Fibroblast of lung (primary cell): Measurements from ENCODE around the gene SCN4A. TPM values are rescaled to one million over a fixed set of nuclear protein-coding genes. Genes with fewer than 3 reads are reported as not detected.

ENCODE experiments used
- DNase-seq, 2 donors: peaks; one replicate each; pipeline versions ENCODE4 v3.0.0 to v3.0.0-alpha.2; 2010; ENCODE audit warnings: low read depth in 2 of 2
- H2AFZ ChIP-seq: 2 replicates; pipeline ENCODE4 v1.5.1; 2012; ENCODE audit warnings: low read length, control low read depth, inconsistent platforms
- H3K27ac ChIP-seq: 2 replicates; pipeline ENCODE4 v1.5.1; 2011; ENCODE audit warnings: low read length, control low read depth; ENCODE audit not compliant: insufficient read depth
- H3K27me3 ChIP-seq: 2 replicates; pipeline ENCODE4 v1.5.1; 2011; ENCODE audit warnings: mild to moderate bottlenecking, low read length; ENCODE audit not compliant: control insufficient read depth, insufficient read depth
- H3K36me3 ChIP-seq: 2 replicates; pipeline ENCODE4 v1.5.1; 2011; ENCODE audit warnings: low read length; ENCODE audit not compliant: control insufficient read depth, insufficient read depth
- H3K4me1 ChIP-seq: 2 replicates; pipeline ENCODE4 v1.5.1; 2011; ENCODE audit warnings: low read length; ENCODE audit not compliant: control insufficient read depth, insufficient read depth; ENCODE audit errors: extremely low read depth
- H3K4me2 ChIP-seq: 2 replicates; pipeline ENCODE4 v1.5.1; 2011; ENCODE audit warnings: low read length, control low read depth; ENCODE audit not compliant: insufficient read depth; ENCODE audit errors: extremely low read depth
- H3K4me3 ChIP-seq, 4 experiments: fragments of 200-600 bp in 1 of 4; sonication (generic) in 1 of 4; replicated peaks in 1 of 4; 2 replicates each; pipeline ENCODE4 v1.5.1; 2011 to 2016; ENCODE audit warnings: low read length in 4 of 4, low read depth in 3 of 4, mild to moderate bottlenecking in 3 of 4, control low read depth in 2 of 4, inconsistent platforms in 1 of 4, mixed read lengths in 1 of 4; ENCODE audit not compliant: insufficient read depth in 1 of 4; ENCODE audit errors: control extremely low read depth in 1 of 4
- H3K79me2 ChIP-seq: 2 replicates; pipeline ENCODE4 v1.5.1; 2012; ENCODE audit warnings: mild to moderate bottlenecking, low read length, inconsistent platforms; ENCODE audit not compliant: control insufficient read depth, insufficient read depth
- H3K9ac ChIP-seq: 2 replicates; pipeline ENCODE4 v1.5.1; 2011; ENCODE audit warnings: mild to moderate bottlenecking, low read length, control low read depth; ENCODE audit not compliant: insufficient read depth
- H3K9me3 ChIP-seq: 2 replicates; pipeline ENCODE4 v1.5.1; 2012; ENCODE audit warnings: low read depth, low read length; ENCODE audit not compliant: control insufficient read depth, insufficient read depth
- H4K20me1 ChIP-seq: 2 replicates; pipeline ENCODE4 v1.5.1; 2011; ENCODE audit warnings: low read length; ENCODE audit not compliant: control insufficient read depth, insufficient read depth; ENCODE audit errors: extremely low read depth
- EZH2 ChIP-seq: IDR thresholded peaks from 2 replicates; pipeline ENCODE4 v1.5.1; 2012; ENCODE audit warnings: low read length, control low read depth, mild to moderate bottlenecking; ENCODE audit errors: missing control alignments
- polyA plus RNA-seq, 2 donors: library from polyadenylated mRNA; depleted of rRNA in 1 of 2; stranded (reverse) in 1 of 2; unstranded in 1 of 2; fragments of >200 nt; gene quantifications; 2 replicates each; pipeline ENCODE4 v1.2.1, GENCODE V29; 2011 to 2012; ENCODE audit warnings: missing spikeins in 1 of 2
- total RNA-seq: library from RNA; depleted of rRNA; stranded (reverse); fragments of >200 nt; gene quantifications from 2 replicates; pipeline ENCODE4 v1.2.1, GENCODE V29; 2014
- TF ChIP-seq, protein P1 (sequence below), 2 donors: IDR thresholded peaks in 1 of 2; conservative IDR thresholded peaks in 1 of 2; 1 replicate in 1 of 2; 2 replicates in 1 of 2; pipeline ENCODE4 v1.5.1; 2011 to 2012; ENCODE audit warnings: low read length in 2 of 2, control low read depth in 1 of 2, inconsistent platforms in 1 of 2, low read depth in 1 of 2, mild to moderate bottlenecking in 1 of 2

Gene SCN4A
- total and polyA plus RNA-seq, 2 donors (not counting 1 experiment from before 2014, with no cell fraction given): 0.83 TPM; not detected in 1

DNA sequence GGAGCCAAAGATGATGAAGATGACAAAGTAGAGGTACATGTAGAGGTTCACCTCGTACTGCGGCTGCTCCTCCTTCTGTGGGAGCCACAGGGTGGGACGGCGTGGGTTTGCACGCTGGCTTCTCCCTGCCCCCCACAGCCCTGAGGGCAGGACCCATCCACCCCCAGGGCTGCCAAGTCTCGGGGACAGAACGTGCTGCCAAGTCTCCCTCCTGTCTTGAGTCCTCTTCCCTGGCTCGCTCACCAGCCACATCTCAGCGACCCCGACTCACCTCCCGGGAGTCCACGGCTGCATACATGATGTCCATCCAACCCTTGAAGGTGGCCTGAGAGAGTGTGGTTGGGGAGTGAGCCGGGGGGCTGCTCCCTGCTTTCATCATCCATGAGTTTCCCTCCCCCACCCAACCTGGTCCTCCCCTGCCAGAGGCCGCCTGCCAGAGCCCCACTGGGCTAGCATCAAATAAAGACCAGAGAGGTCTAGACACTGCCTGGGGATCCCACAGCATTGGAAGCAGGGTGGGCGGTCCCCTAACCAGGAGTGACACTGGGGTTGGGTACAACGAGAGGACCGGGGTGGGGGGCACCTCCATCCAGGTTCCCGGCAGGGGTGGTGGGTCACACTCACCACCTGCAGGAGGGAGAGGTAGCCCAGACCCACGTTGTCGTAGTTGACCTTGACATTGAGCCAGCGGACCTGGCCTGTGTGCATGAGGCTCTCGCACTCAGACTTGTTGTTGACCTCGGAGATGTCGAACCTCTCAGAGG is 27.8 kb downstream of the SCN4A start:
- TF ChIP-seq, protein P1, sequence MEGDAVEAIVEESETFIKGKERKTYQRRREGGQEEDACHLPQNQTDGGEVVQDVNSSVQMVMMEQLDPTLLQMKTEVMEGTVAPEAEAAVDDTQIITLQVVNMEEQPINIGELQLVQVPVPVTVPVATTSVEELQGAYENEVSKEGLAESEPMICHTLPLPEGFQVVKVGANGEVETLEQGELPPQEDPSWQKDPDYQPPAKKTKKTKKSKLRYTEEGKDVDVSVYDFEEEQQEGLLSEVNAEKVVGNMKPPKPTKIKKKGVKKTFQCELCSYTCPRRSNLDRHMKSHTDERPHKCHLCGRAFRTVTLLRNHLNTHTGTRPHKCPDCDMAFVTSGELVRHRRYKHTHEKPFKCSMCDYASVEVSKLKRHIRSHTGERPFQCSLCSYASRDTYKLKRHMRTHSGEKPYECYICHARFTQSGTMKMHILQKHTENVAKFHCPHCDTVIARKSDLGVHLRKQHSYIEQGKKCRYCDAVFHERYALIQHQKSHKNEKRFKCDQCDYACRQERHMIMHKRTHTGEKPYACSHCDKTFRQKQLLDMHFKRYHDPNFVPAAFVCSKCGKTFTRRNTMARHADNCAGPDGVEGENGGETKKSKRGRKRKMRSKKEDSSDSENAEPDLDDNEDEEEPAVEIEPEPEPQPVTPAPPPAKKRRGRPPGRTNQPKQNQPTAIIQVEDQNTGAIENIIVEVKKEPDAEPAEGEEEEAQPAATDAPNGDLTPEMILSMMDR (conservative IDR thresholded peaks at IDR 0.05 in 1 of 2, IDR thresholded peaks at IDR 0.05 in 1 of 2; ENCODE audit: low read depth in 1 of 2, low read length in 2 of 2): no peak
- no peak for TF ChIP-seq EZH2
- H3K9ac ChIP-seq: no peak overlapping the region
- no peak overlapping the region for H2AFZ ChIP-seq
- no peak overlapping the region for H3K4me2 ChIP-seq
- H3K4me1 ChIP-seq: no peaks in the 10 kb centered on the region
- H3K79me2 ChIP-seq: no peaks in the 10 kb centered on the region
- no peaks in the 10 kb centered on the region for H3K36me3 ChIP-seq
- H4K20me1 ChIP-seq: no peaks in the 10 kb centered on the region
- DNase-seq: no peak
- no peaks in the 10 kb centered on the region for H3K9me3 ChIP-seq
- no peak overlapping the region for H3K27ac ChIP-seq
- H3K27me3 ChIP-seq: no peaks in the 10 kb centered on the region
- no peak overlapping the region for H3K4me3 ChIP-seq

DNA sequence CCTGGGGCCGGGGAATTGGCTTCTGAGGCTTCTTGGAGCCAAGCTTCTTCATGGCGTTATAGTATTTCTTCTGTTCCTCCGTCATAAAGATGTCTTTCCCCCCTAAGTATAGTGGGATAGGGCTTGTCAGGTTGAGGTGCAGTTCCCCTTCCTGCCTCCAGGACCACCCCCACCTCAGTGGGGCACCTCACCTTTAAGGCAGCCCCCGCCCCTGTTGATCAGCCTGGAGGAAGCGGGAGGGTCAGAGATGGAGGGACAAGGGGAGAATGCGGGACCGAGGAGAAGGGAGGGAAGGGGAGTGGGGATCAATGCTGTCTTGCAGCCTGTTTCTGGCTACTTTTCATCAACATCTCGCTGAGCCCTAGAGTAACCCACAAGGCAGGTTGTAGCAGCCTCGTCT is 29.0 kb downstream of the SCN4A start:
- H3K36me3 ChIP-seq: no peaks in the 10 kb centered on the region
- no peak overlapping the region for H3K9ac ChIP-seq
- no peaks in the 10 kb centered on the region for H3K4me1 ChIP-seq
- DNase-seq: no peak
- TF ChIP-seq, protein P1 (conservative IDR thresholded peaks at IDR 0.05 in 1 of 2, IDR thresholded peaks at IDR 0.05 in 1 of 2; ENCODE audit: low read depth in 1 of 2, low read length in 2 of 2): peak in 1 of 2 donors; percentile 13
- no peak for TF ChIP-seq EZH2
- H3K27me3 ChIP-seq: no peaks in the 10 kb centered on the region
- no peak overlapping the region for H3K27ac ChIP-seq
- H3K4me2 ChIP-seq: no peak overlapping the region
- no peaks in the 10 kb centered on the region for H3K79me2 ChIP-seq
- H3K4me3 ChIP-seq: no peak overlapping the region
- no peaks in the 10 kb centered on the region for H3K9me3 ChIP-seq
- no peak overlapping the region for H2AFZ ChIP-seq
- no peaks in the 10 kb centered on the region for H4K20me1 ChIP-seq

DNA sequence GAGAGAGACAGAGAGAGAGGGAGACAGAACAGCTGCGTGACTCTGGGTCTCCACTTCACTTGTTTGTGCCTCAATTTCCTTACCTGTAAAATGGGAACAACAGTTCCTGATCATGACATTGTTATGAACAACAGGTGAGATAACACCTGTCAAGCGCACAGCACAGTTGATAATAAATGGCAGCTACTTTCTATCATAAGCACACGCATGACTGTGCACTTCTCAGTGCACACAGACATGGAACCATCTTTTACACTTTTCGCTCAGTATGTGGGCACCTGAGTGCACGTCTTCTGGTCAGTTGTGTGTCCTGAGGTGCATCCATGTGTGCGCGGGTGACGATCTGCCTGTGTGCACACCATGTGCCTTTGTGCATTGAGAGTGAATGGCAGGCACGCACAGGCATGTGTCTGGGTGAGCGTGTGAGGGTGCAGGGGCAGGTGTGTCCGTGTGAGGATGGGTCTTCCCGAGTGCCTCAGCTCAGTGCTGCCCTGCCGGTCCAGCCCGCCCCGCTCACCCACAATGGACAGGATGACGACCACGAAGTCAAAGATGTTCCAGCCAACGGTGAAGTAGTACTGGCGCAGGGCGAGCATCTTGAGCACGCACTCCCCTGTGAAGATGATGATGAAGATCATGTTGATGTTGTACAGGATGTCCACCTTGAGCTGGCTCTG is 30.3 kb downstream of the SCN4A start:
- Histone ChIP-seq H4K20me1 (no peaks in the 10 kb centered on the region), H3K4me2 (no peak overlapping the region), H3K4me3 (no peak overlapping the region), H3K27ac (no peak overlapping the region), H3K79me2 (no peaks in the 10 kb centered on the region), H3K27me3 (no peaks in the 10 kb centered on the region), H3K4me1 (no peaks in the 10 kb centered on the region), H3K9ac (no peak overlapping the region), H3K9me3 (no peaks in the 10 kb centered on the region), H3K36me3 (no peaks in the 10 kb centered on the region), H2AFZ (no peak overlapping the region)
- DNase-seq: no peak
- TF ChIP-seq EZH2: no peak
- TF ChIP-seq, protein P1 (conservative IDR thresholded peaks at IDR 0.05 in 1 of 2, IDR thresholded peaks at IDR 0.05 in 1 of 2; ENCODE audit: low read depth in 1 of 2, low read length in 2 of 2): no peak
